Tibial artery (tissue), 4 donors: ENCODE results near the gene LRAT.

ENCODE experiments used
- DNase-seq, 2 donors: peaks; one replicate each; pipeline ENCODE4 v3.0.0-alpha.2; 2019
- H3K27ac ChIP-seq, 2 donors: fragments of 200-600 bp; sonication (generic) in 1 of 2; 1 replicate in 1 of 2; 2 replicates in 1 of 2; pipeline ENCODE4 v1.5.1; 2018 to 2019; ENCODE audit warnings: mild to moderate bottlenecking in 1 of 2
- H3K27me3 ChIP-seq, 2 donors: fragments of 200-600 bp; sonication (generic) in 1 of 2; one replicate each; pipeline versions ENCODE4 v1.5.1 to v1.6.0; 2016 to 2019
- H3K36me3 ChIP-seq, 3 donors: fragments of 200-600 bp; sonication (generic) in 2 of 3; one replicate each; pipeline ENCODE4 v1.5.1; 2016 to 2019; ENCODE audit warnings: mild to moderate bottlenecking in 2 of 3
- H3K4me1 ChIP-seq, 4 donors: fragments of 200-600 bp; sonication (generic) in 2 of 4; 1 replicate in 3 of 4; 2 replicates in 1 of 4; pipeline ENCODE4 v1.5.1; 2016 to 2019
- H3K4me3 ChIP-seq, 2 donors: fragments of 200-600 bp; sonication (generic) in 1 of 2; 1 replicate in 1 of 2; 2 replicates in 1 of 2; pipeline ENCODE4 v1.5.1; 2018 to 2019; ENCODE audit warnings: mild to moderate bottlenecking in 2 of 2
- H3K9me3 ChIP-seq, 3 donors: fragments of 200-600 bp; sonication (generic) in 1 of 3; one replicate each; pipeline ENCODE4 v1.5.1; 2016 to 2019
- intact Hi-C: fragments of 100-400 bp; cut with DNase I; formaldehyde crosslinking; loops from one replicate; pipeline ENCODE4 v1.15.0; 2023; ENCODE audit warnings: low total_unique reads
- TF ChIP-seq, protein P1 (sequence below), 2 experiments: fragments of 200-600 bp in 1 of 2; fragments of 450-650 bp in 1 of 2; IDR thresholded peaks; one replicate each; pipeline ENCODE4 v1.5.1; 2017 to 2019; ENCODE audit warnings: antibody characterized with exemption in 2 of 2, mild to moderate bottlenecking in 1 of 2, moderate library complexity in 1 of 2

The LRAT gene

GRCh38 chr4:154731756-154732155, 12.0 kb upstream of the LRAT start:
- DNase-seq = no peak
- Histone ChIP-seq H3K9me3 (no peaks in the 10 kb centered on the region), H3K27ac (no peak overlapping the region), H3K36me3 (no peaks in the 10 kb centered on the region), H3K4me1 (no peaks in the 10 kb centered on the region), H3K4me3 (no peak overlapping the region), H3K27me3 (no peaks in the 10 kb centered on the region)
- intact Hi-C loops = no loop called here
- TF ChIP-seq, protein P1, sequence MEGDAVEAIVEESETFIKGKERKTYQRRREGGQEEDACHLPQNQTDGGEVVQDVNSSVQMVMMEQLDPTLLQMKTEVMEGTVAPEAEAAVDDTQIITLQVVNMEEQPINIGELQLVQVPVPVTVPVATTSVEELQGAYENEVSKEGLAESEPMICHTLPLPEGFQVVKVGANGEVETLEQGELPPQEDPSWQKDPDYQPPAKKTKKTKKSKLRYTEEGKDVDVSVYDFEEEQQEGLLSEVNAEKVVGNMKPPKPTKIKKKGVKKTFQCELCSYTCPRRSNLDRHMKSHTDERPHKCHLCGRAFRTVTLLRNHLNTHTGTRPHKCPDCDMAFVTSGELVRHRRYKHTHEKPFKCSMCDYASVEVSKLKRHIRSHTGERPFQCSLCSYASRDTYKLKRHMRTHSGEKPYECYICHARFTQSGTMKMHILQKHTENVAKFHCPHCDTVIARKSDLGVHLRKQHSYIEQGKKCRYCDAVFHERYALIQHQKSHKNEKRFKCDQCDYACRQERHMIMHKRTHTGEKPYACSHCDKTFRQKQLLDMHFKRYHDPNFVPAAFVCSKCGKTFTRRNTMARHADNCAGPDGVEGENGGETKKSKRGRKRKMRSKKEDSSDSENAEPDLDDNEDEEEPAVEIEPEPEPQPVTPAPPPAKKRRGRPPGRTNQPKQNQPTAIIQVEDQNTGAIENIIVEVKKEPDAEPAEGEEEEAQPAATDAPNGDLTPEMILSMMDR (IDR thresholded peaks at IDR 0.05) = no peak

GRCh38 chr4:154732669-154733068, 11.1 kb upstream of the LRAT start:
- no peak overlapping the region for H3K4me3 ChIP-seq
- no peaks in the 10 kb centered on the region for H3K36me3 ChIP-seq
- H3K4me1 ChIP-seq = no peaks in the 10 kb centered on the region
- intact Hi-C loops = no loop called here
- H3K27ac ChIP-seq = no peak overlapping the region
- TF ChIP-seq, protein P1 (IDR thresholded peaks at IDR 0.05) = no peak
- DNase-seq = no peak
- H3K27me3 ChIP-seq = no peaks in the 10 kb centered on the region
- H3K9me3 ChIP-seq = no peaks in the 10 kb centered on the region

- no peak for DNase-seq
- TF ChIP-seq, protein P1 (IDR thresholded peaks at IDR 0.05) = no peak
- H3K9me3 ChIP-seq = no peaks in the 10 kb centered on the region
- no peaks in the 10 kb centered on the region for H3K27me3 ChIP-seq
- no peak overlapping the region for H3K4me3 ChIP-seq
- no peaks in the 10 kb centered on the region for H3K36me3 ChIP-seq
- intact Hi-C loops = no loop called here
- no peak overlapping the region for H3K27ac ChIP-seq
- H3K4me1 ChIP-seq = peaks cover 0 to 5% (median 2%) of the 10 kb centered on the region in 4 donors
Measured at GRCh38 chr4:154736770-154737169, 7.0 kb upstream of the LRAT start.

DNA sequence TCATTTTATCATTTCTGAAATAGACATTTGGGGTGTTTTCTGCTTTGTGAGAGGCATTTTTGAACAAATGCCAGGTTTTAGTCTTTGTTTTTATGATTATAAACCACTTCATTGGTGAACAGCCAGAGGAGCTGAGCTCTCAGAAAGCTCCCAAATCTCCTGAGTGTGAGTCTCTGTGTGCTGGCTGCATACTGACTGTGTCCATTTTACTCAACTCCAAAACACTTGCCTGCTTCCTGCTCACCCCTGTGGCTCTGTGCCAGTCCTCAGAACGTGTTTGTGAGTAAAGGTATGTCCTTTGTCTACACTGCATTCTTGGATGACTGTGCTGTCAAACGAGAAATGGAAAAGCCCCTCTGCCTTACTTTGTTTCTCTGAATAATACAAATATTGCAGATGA, 5.4 kb upstream of the LRAT start:
- no peak overlapping the region for H3K27ac ChIP-seq
- peaks cover 0 to 7% of the 10 kb centered on the region in 2 donors for H3K27me3 ChIP-seq
- no peak overlapping the region for H3K4me3 ChIP-seq
- no peaks in the 10 kb centered on the region for H3K36me3 ChIP-seq
- DNase-seq = no peak
- TF ChIP-seq, protein P1 (IDR thresholded peaks at IDR 0.05) = no peak
- no peaks in the 10 kb centered on the region for H3K9me3 ChIP-seq
- H3K4me1 ChIP-seq = peaks cover 0 to 22% (median 14%) of the 10 kb centered on the region in 4 donors
- intact Hi-C loops = no loop called here

GRCh38 chr4:154739111-154739510, 4.7 kb upstream of the LRAT start:
- Histone ChIP-seq H3K4me1 (peaks cover 0 to 29% (median 21%) of the 10 kb centered on the region in 4 donors), H3K27ac (no peak overlapping the region), H3K27me3 (peaks cover 0 to 14% of the 10 kb centered on the region in 2 donors), H3K36me3 (no peaks in the 10 kb centered on the region), H3K4me3 (no peak overlapping the region), H3K9me3 (no peaks in the 10 kb centered on the region)
- DNase-seq = no peak
- TF ChIP-seq, protein P1 (IDR thresholded peaks at IDR 0.05) = no peak
- intact Hi-C loops = no loop called here

DNA sequence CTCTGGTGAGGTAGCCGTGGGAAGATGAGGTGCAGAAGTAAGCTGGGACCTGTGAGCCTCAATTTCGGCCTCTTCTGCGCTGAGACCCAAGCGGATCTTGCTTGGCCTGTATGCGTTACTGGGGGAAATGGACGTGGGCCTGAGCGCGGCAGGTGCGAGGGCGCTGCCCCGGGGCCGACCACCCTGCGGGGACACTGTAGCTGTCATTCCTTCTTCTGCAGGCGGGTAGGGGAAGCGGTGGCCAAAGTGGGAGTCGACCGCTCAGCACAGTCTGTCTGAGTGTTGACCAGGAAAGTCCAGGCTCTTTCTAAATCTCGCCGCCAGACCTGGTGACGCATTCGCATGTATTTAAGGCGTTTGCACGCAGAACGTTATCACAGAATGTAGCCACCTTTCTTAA, 3.3 kb upstream of the LRAT start:
- peaks cover 0 to 25% of the 10 kb centered on the region in 2 donors for H3K27me3 ChIP-seq
- no peak overlapping the region for H3K27ac ChIP-seq
- no peak for DNase-seq
- no peaks in the 10 kb centered on the region for H3K9me3 ChIP-seq
- TF ChIP-seq, protein P1 (IDR thresholded peaks at IDR 0.05) = no peak
- intact Hi-C loops = no loop called here
- no peaks in the 10 kb centered on the region for H3K36me3 ChIP-seq
- H3K4me1 ChIP-seq = peaks cover 0 to 35% (median 26%) of the 10 kb centered on the region in 4 donors
- H3K4me3 ChIP-seq = no peak overlapping the region
